Measurements from ENCODE around the gene SYNE1. TPM values are rescaled to one million over a fixed set of nuclear protein-coding genes. Genes with fewer than 3 reads are reported as not detected.

The SYNE1 gene
- total RNA-seq, 1 donor from 2014 or later: 12.7 TPM

DNA sequence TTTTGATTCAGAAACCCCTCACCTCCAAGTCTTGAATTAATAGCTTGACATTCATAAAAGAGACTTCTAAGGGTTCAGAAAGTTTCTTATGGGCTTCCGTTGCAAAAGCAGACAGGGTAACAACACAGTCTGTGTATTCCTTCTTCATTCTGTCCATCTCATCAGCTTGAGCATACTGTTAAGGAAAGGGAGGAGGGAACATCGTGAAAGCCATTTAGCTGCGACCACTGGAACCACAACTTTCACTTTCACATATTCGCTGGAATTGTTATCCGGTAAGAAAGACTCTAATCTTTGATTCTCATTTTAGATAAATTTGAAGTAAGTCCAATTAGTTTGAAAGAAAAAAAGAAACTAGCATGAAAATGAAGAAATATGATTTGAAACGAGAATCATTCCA, 174.4 kb downstream of the SYNE1 start:
- no peak overlapping the region for H3K4me3 Mint-ChIP-seq (ENCODE audit: unreplicated experiment)
- no peak for DNase-seq (ENCODE audit: low spot score)

DNA sequence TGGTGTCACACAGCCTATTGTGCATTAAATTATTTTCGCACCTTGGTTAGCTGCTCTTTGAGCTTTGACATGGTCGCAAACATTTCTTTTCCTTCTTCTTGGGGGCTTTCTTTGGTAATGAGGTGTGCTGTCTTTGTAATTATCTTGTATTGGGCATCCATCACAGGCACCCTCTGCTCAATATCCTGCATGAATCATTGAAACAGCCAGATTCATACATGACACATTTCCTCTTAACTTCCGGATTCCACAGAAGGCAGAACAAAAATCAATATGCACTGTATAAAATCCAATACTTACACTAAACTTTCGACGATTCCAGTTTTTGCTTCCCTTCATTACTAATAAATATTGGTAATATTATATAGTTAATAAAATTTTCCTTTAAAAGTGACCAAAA, 175.6 kb downstream of the SYNE1 start:
- H3K27ac Mint-ChIP-seq (ENCODE audit: unreplicated experiment): no peak overlapping the region
- no peaks in the 10 kb centered on the region for H3K4me1 Mint-ChIP-seq (ENCODE audit: unreplicated experiment)
- H3K36me3 Mint-ChIP-seq (ENCODE audit: low read depth, unreplicated experiment): no peaks in the 10 kb centered on the region
- H3K27me3 Mint-ChIP-seq (ENCODE audit: unreplicated experiment): no peaks in the 10 kb centered on the region
- no peak overlapping the region for H3K4me3 Mint-ChIP-seq (ENCODE audit: unreplicated experiment)
- TF ChIP-seq, protein P1, sequence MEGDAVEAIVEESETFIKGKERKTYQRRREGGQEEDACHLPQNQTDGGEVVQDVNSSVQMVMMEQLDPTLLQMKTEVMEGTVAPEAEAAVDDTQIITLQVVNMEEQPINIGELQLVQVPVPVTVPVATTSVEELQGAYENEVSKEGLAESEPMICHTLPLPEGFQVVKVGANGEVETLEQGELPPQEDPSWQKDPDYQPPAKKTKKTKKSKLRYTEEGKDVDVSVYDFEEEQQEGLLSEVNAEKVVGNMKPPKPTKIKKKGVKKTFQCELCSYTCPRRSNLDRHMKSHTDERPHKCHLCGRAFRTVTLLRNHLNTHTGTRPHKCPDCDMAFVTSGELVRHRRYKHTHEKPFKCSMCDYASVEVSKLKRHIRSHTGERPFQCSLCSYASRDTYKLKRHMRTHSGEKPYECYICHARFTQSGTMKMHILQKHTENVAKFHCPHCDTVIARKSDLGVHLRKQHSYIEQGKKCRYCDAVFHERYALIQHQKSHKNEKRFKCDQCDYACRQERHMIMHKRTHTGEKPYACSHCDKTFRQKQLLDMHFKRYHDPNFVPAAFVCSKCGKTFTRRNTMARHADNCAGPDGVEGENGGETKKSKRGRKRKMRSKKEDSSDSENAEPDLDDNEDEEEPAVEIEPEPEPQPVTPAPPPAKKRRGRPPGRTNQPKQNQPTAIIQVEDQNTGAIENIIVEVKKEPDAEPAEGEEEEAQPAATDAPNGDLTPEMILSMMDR (IDR thresholded peaks at IDR 0.05; ENCODE audit: unreplicated experiment): no peak
- no peaks in the 10 kb centered on the region for H3K9me3 Mint-ChIP-seq (ENCODE audit: unreplicated experiment)
- DNase-seq (ENCODE audit: low spot score): no peak

More for the DNA sequence above, 174.4 kb downstream of the SYNE1 start:
- TF ChIP-seq, protein P1 (IDR thresholded peaks at IDR 0.05; ENCODE audit: unreplicated experiment): no peak
- Mint-ChIP-seq H3K9me3 (ENCODE audit: unreplicated experiment) (no peaks in the 10 kb centered on the region), H3K27me3 (ENCODE audit: unreplicated experiment) (no peaks in the 10 kb centered on the region), H3K4me1 (ENCODE audit: unreplicated experiment) (no peaks in the 10 kb centered on the region), H3K36me3 (ENCODE audit: low read depth, unreplicated experiment) (no peaks in the 10 kb centered on the region), H3K27ac (ENCODE audit: unreplicated experiment) (no peak overlapping the region)

GRCh38 chr6:152458648-152459644, 178.2 kb downstream of the SYNE1 start:
- TF ChIP-seq, protein P1 (IDR thresholded peaks at IDR 0.05; ENCODE audit: unreplicated experiment): no peak
- Mint-ChIP-seq H3K27ac (ENCODE audit: unreplicated experiment) (no peak overlapping the region), H3K36me3 (ENCODE audit: low read depth, unreplicated experiment) (no peaks in the 10 kb centered on the region), H3K27me3 (ENCODE audit: unreplicated experiment) (peaks cover 1% of the 10 kb centered on the region), H3K9me3 (ENCODE audit: unreplicated experiment) (no peaks in the 10 kb centered on the region), H3K4me1 (ENCODE audit: unreplicated experiment) (no peaks in the 10 kb centered on the region), H3K4me3 (ENCODE audit: unreplicated experiment) (no peak overlapping the region)
- no peak for DNase-seq (ENCODE audit: low spot score)

DNA sequence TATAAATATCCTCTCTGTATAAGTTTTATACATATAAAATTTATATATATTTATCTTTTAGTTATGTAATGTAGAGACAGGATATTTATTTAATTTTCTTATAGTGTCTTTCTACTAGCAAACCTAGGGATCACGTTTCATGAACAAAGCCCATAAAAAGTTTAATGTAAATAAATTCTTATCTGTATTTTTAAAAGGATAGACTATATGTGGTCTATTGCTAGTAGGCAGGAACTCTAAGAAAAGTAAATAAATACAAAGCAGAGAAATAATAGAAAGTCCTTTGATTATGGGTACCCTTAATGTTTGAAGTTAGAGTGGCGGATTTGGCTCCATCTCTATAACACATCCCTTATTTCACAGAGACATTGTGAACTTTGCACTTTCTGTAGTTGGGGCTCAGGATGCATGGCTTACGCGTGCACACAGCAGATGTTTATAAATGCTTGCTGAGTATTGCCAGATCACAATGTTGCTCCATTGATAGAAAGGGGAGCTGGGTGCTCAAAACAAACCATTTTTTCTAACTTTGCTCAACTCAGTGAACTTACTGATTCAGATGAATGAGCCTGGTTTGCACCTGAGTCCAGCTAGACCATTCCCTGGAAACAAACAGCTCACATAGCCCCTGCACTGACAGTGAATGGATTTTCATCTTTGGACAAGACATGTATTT, 179.1 kb downstream of the SYNE1 start:
- no peak for DNase-seq (ENCODE audit: low spot score)
- Mint-ChIP-seq H3K4me3 (ENCODE audit: unreplicated experiment) (no peak overlapping the region), H3K27ac (ENCODE audit: unreplicated experiment) (no peak overlapping the region), H3K27me3 (ENCODE audit: unreplicated experiment) (peaks cover 1% of the 10 kb centered on the region), H3K36me3 (ENCODE audit: low read depth, unreplicated experiment) (no peaks in the 10 kb centered on the region), H3K4me1 (ENCODE audit: unreplicated experiment) (peaks cover 3% of the 10 kb centered on the region), H3K9me3 (ENCODE audit: unreplicated experiment) (no peaks in the 10 kb centered on the region)
- TF ChIP-seq, protein P1 (IDR thresholded peaks at IDR 0.05; ENCODE audit: unreplicated experiment): no peak

All from endothelial cell (in vitro differentiated cells).